H1 (cell line): ENCODE data around the gene RBM14. TPM values are rescaled to one million over a fixed set of nuclear protein-coding genes. Genes with fewer than 3 reads are reported as not detected.
A peak's percentile ranks its signal among the peaks of the same experiment; 100 is the strongest.

Source experiments
- CTCF ChIA-PET: fragments of 300-600 bp; sonication (Branson Sonifier 250); formaldehyde crosslinking; loops from one replicate; lab custom pipeline; 2021; ENCODE audit not compliant: partially characterized antibody; lab: Charles Lee
- POLR2A ChIA-PET: fragments of 300-600 bp; sonication (Branson Sonifier 250); formaldehyde crosslinking; loops from one replicate; lab custom pipeline; 2021; ENCODE audit warnings: inconsistent platforms; ENCODE audit not compliant: partially characterized antibody; lab: Charles Lee
- DNase-seq, 2 experiments: peaks; one replicate each; pipeline versions ENCODE4 v3.0.0 to v3.0.0-alpha.2; 2010 to 2022; ENCODE audit warnings: low spot score in 2 of 2, low read depth in 1 of 2, mixed read lengths in 1 of 2
- FAIRE-seq: peaks from 2 replicates; lab custom pipeline; 2011; peaks lifted over from hg19 to GRCh38; lab: Jason Lieb, UNC
- H2AFZ ChIP-seq: 2 replicates; pipeline ENCODE4 v1.8.1; 2012; ENCODE audit warnings: low read length, inconsistent platforms
- H2AK5ac ChIP-seq: 2 replicates; pipeline ENCODE4 v1.6.1; 2013; ENCODE audit warnings: low read depth, low read length
- H2BK120ac ChIP-seq: replicated peaks from 2 replicates; pipeline ENCODE3; 2013; ENCODE audit warnings: low read depth, low read length, inconsistent platforms
- H2BK12ac ChIP-seq: 2 replicates; pipeline ENCODE4 v1.6.1; 2013; ENCODE audit warnings: low read depth, low read length
- H2BK15ac ChIP-seq: 2 replicates; pipeline ENCODE4 v1.6.1; 2013; ENCODE audit warnings: low read length
- H2BK20ac ChIP-seq: 2 replicates; pipeline ENCODE4 v1.6.1; 2013; ENCODE audit warnings: low read length
- H2BK5ac ChIP-seq: 2 replicates; pipeline ENCODE4 v1.6.1; 2013; ENCODE audit warnings: low read depth, low read length
- H3K14ac ChIP-seq: 2 replicates; pipeline ENCODE4 v1.6.1; 2013; ENCODE audit warnings: inconsistent platforms; ENCODE audit not compliant: insufficient read length
- H3K18ac ChIP-seq: 2 replicates; pipeline ENCODE4 v1.6.1; 2013; ENCODE audit warnings: low read length; ENCODE audit errors: extremely low read depth
- H3K23ac ChIP-seq: 2 replicates; pipeline ENCODE4 v1.6.1; 2013; ENCODE audit warnings: inconsistent platforms; ENCODE audit not compliant: insufficient read length
- H3K23me2 ChIP-seq: 2 replicates; pipeline ENCODE4 v1.6.1; 2013; ENCODE audit warnings: low read depth, low read length
- H3K27ac ChIP-seq: 2 replicates; pipeline ENCODE4 v1.6.1; 2011; ENCODE audit warnings: low read depth, low read length, inconsistent platforms
- H3K27me3 ChIP-seq, 4 experiments: replicated peaks in 1 of 4; 1 replicate in 1 of 4; 2 replicates in 3 of 4; pipeline versions ENCODE4 v1.6.1 to v1.8.1; 2011 to 2013; ENCODE audit warnings: low read length in 3 of 4, mild to moderate bottlenecking in 3 of 4, inconsistent platforms in 2 of 4, mixed read lengths in 2 of 4, moderate library complexity in 1 of 4; ENCODE audit not compliant: control insufficient read depth in 3 of 4, insufficient read depth in 3 of 4; ENCODE audit errors: extremely low read depth in 1 of 4
- H3K36me3 ChIP-seq, 4 experiments: 2 replicates each; pipeline versions ENCODE4 v1.6.1 to v1.8.1; 2011 to 2013; ENCODE audit warnings: mild to moderate bottlenecking in 4 of 4, low read length in 3 of 4, moderate library complexity in 2 of 4, control low read depth in 1 of 4, inconsistent platforms in 1 of 4; ENCODE audit not compliant: insufficient read depth in 4 of 4, control insufficient read depth in 2 of 4
- H3K4ac ChIP-seq: replicated peaks from 2 replicates; pipeline ENCODE3; 2013; ENCODE audit warnings: low read length, low read depth, mixed read lengths, inconsistent platforms; ENCODE audit not compliant: insufficient read length
- H3K4me1 ChIP-seq, 4 experiments: replicated peaks in 1 of 4; 1 replicate in 1 of 4; 2 replicates in 3 of 4; pipeline versions ENCODE4 v1.6.1 to v1.8.1; 2011 to 2013; ENCODE audit warnings: low read length in 3 of 4, inconsistent platforms in 2 of 4, mixed read lengths in 1 of 4; ENCODE audit not compliant: insufficient read depth in 4 of 4, control insufficient read depth in 3 of 4
- H3K4me2 ChIP-seq, 2 experiments: 2 replicates each; pipeline versions ENCODE4 v1.6.1 to v1.8.1; 2011 to 2013; ENCODE audit warnings: low read depth in 2 of 2, low read length in 2 of 2, control low read depth in 1 of 2, inconsistent platforms in 1 of 2, mild to moderate bottlenecking in 1 of 2; ENCODE audit not compliant: insufficient read depth in 1 of 2
- H3K4me3 ChIP-seq, 4 experiments: fragments of 200-600, 300-600 bp in 1 of 4; sonication (generic), shearing (Covaris generic), sonication (Bioruptor Twin) in 1 of 4; 2 replicates each; pipeline versions ENCODE4 v1.5.1 to v1.8.1; 2011 to 2016; ENCODE audit warnings: low read length in 4 of 4, low read depth in 3 of 4, control low read depth in 2 of 4, inconsistent platforms in 2 of 4, mild to moderate bottlenecking in 2 of 4, mixed read lengths in 1 of 4, moderate library complexity in 1 of 4; ENCODE audit not compliant: insufficient read depth in 2 of 4; ENCODE audit errors: extremely low read depth in 1 of 4
- H3K56ac ChIP-seq: replicated peaks from 2 replicates; pipeline ENCODE3; 2013; ENCODE audit warnings: low read depth, mild to moderate bottlenecking, mixed read lengths, low read length, inconsistent platforms; ENCODE audit not compliant: insufficient read length
- H3K79me1 ChIP-seq: 2 replicates; pipeline ENCODE4 v1.6.1; 2013; ENCODE audit warnings: low read depth, low read length, control low read depth
- H3K79me2 ChIP-seq, 2 experiments: 2 replicates each; pipeline versions ENCODE4 v1.6.1 to v1.8.1; 2012 to 2013; ENCODE audit warnings: low read length in 2 of 2, mild to moderate bottlenecking in 2 of 2, inconsistent platforms in 1 of 2; ENCODE audit not compliant: insufficient read depth in 2 of 2, control insufficient read depth in 1 of 2
- H3K9ac ChIP-seq, 4 experiments: replicated peaks in 1 of 4; 1 replicate in 1 of 4; 2 replicates in 3 of 4; pipeline versions ENCODE4 v1.6.1 to v1.8.1; 2011 to 2013; ENCODE audit warnings: low read depth in 3 of 4, low read length in 3 of 4, control low read depth in 2 of 4, mild to moderate bottlenecking in 2 of 4, moderate library complexity in 2 of 4, inconsistent platforms in 1 of 4; ENCODE audit errors: extremely low read depth in 1 of 4
- H3K9me3 ChIP-seq, 2 experiments: 2 replicates each; pipeline versions ENCODE4 v1.6.1 to v1.8.1; 2012 to 2013; ENCODE audit warnings: mild to moderate bottlenecking in 2 of 2, moderate library complexity in 2 of 2, control low read depth in 1 of 2, inconsistent platforms in 1 of 2, low read depth in 1 of 2, low read length in 1 of 2, mixed read lengths in 1 of 2; ENCODE audit not compliant: insufficient read depth in 2 of 2
- H4K20me1 ChIP-seq, 2 experiments: replicated peaks in 1 of 2; 2 replicates each; pipeline versions ENCODE3 to v1.8.1; 2011 to 2013; ENCODE audit warnings: inconsistent platforms in 2 of 2, low read length in 2 of 2, mild to moderate bottlenecking in 1 of 2; ENCODE audit not compliant: insufficient read depth in 2 of 2, control insufficient read depth in 1 of 2
- H4K5ac ChIP-seq: 2 replicates; pipeline ENCODE4 v1.6.1; 2013; ENCODE audit warnings: low read length, low read depth, mixed read lengths, inconsistent platforms; ENCODE audit not compliant: insufficient read length
- H4K8ac ChIP-seq: 2 replicates; pipeline ENCODE4 v1.8.0; 2013; ENCODE audit warnings: mild to moderate bottlenecking, moderate library complexity, low read length, inconsistent platforms; ENCODE audit not compliant: insufficient read depth; ENCODE audit errors: extremely low read depth
- H4K91ac ChIP-seq: replicated peaks from 2 replicates; pipeline ENCODE3; 2013; ENCODE audit warnings: low read length, mixed read lengths, inconsistent platforms; ENCODE audit not compliant: insufficient read length
- BRCA1 ChIP-seq: IDR thresholded peaks from 2 replicates; pipeline ENCODE4 v1.6.1; 2012; ENCODE audit warnings: low read depth, low read length, improper control_type of control experiment
- CEBPB ChIP-seq: IDR thresholded peaks from 2 replicates; pipeline ENCODE4 v1.6.1; 2012; ENCODE audit warnings: low read depth, low read length
- CHD1 ChIP-seq: IDR thresholded peaks from 2 replicates; pipeline ENCODE4 v1.6.1; 2012; ENCODE audit warnings: low read depth, low read length, improper control_type of control experiment
- CREB1 ChIP-seq: IDR thresholded peaks from 2 replicates; pipeline ENCODE4 v1.6.1; 2012; ENCODE audit warnings: inconsistent platforms
- FOSL1 ChIP-seq: IDR thresholded peaks from 2 replicates; pipeline ENCODE4 v1.6.1; 2011; ENCODE audit warnings: mild to moderate bottlenecking, low read depth, low read length, moderate library complexity; ENCODE audit not compliant: insufficient read depth
- NANOG ChIP-seq: IDR thresholded peaks from 2 replicates; pipeline ENCODE4 v1.6.1; 2011; ENCODE audit warnings: low read length, low read depth, mild to moderate bottlenecking, inconsistent platforms; ENCODE audit not compliant: insufficient read depth, poor library complexity, severe bottlenecking
- NRF1 ChIP-seq: IDR thresholded peaks from 2 replicates; pipeline ENCODE4 v1.6.1; 2011; ENCODE audit warnings: mild to moderate bottlenecking, low read depth, low read length, improper control_type of control experiment
- RAD21 ChIP-seq, 2 experiments: IDR thresholded peaks in 1 of 2; conservative IDR thresholded peaks in 1 of 2; 2 replicates each; pipeline ENCODE4 v1.6.1; 2011; ENCODE audit warnings: low read depth in 2 of 2, low read length in 2 of 2, improper control_type of control experiment in 1 of 2, inconsistent platforms in 1 of 2, mild to moderate bottlenecking in 1 of 2, moderate library complexity in 1 of 2
- SUZ12 ChIP-seq: fragments of 200-600 bp; sonication (generic); IDR thresholded peaks from 2 replicates; pipeline ENCODE4 v1.6.1; 2012; ENCODE audit warnings: mild to moderate bottlenecking, inconsistent platforms, low read length, moderate library complexity, mixed read lengths
- WGBS, 2 experiments: shearing (Covaris generic) in 1 of 2; methylation state at CpG; one replicate each; pipeline versions ENCODE4 v1.1.6 to v1.1.7; 2013 to 2015; ENCODE audit warnings: low lambda C conversion rate in 2 of 2, mixed read lengths in 2 of 2, inconsistent platforms in 1 of 2, low coverage in 1 of 2, missing lambda C conversion rate in 1 of 2; ENCODE audit not compliant: insufficient replicate concordance in 2 of 2, insufficient coverage in 1 of 2, insufficient read length in 1 of 2; ENCODE audit errors: extremely low coverage in 1 of 2, missing lambda C conversion rate in 1 of 2; 5-methylcytosine and 5-hydroxymethylcytosine counted together
- polyA plus RNA-seq, 7 experiments: library from polyadenylated mRNA; depleted of rRNA in 3 of 7; stranded (reverse) in 5 of 7; unstranded in 2 of 7; fragments of >200 nt in 5 of 7; fragments of 200-250 nt in 2 of 7; gene quantifications; 1 replicate in 5 of 7; 2 replicates in 1 of 7; 4 replicates in 1 of 7; pipeline versions ENCODE4 v1.2.1 to v1.2.3, GENCODE V29; 2011 to 2013; ENCODE audit warnings: missing spikeins in 2 of 7, mixed read lengths in 2 of 7
- total RNA-seq: library from RNA; stranded (reverse); fragmentation: NEBNext Ultra II Directional; extraction: Animal tissue kit (Norgen Biotek cat#: 25700); gene quantifications from 2 replicates; pipeline ENCODE4 v1.2.1, GENCODE V29; 2021

The RBM14 gene
- total and polyA plus RNA-seq, 2 of the 8 experiments (the other 6 are each of a cell fraction or from before 2014, with no cell fraction given) = 67.2 to 142 TPM

DNA sequence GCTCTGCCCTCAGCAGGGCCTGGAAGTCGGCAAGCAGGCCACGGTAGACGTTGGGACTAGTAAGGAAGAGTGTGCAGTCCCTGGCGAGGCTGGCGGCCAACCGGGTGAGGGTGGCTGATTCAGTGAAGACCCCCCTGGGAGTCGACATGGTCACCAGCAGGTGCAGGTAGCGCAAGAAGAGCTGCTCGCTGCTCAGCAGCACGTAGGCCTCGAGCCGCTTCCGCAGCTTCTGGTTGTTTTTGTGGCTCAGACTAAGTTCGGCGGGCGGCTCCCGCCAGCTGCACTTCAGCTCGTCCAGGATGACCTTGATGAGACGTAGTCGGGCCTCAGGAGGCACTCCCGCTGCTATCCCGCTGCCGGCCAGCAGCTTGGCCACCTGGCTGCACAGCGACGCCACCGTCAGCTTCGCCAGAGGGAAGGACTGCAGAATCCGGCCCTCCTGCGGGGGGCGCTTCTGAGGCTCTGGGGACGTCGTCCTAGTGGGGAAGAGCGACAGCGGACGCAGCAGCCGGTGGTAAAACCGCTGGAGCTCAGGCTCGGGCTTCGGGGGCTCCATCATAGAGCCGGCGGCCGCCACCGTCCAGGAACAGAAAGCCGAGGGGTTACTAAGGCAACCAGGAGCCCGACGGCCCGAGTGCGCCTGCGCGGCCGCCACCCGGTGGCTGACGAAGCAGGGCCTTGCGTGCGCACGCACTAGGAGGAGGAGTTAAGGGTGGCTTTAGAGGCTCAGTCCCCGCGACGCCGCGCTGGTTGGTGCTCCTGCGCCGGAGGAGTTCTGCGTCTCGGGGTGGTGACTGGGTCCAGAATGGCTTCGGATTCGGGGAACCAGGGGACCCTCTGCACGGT, 23.8 kb upstream of the RBM14 start, which contains the start of the genes CCDC87 and CCS:
Gene CCDC87, minus strand, starts transcription at position 607 of the 846 bp plus-strand sequence. Its CDS starts 48 bp downstream, at position 559.
Gene CCS, plus strand, starts transcription at position 729 of the 846 bp plus-strand sequence. Its CDS starts 77 bp downstream, at position 806.
- H2AFZ ChIP-seq = peak within 1 kb of the TSS; percentile 46; the same call in 1 of the 2 replicates
- H3K9ac ChIP-seq = peak within 1 kb of the TSS in 3 of 4 experiments; percentile 52 to 70 (median 67); a peak in 5 of 7 replicates
- 21% methylated on average over 66 of the region's 68 CpGs; no CpG with 5 or more reads in 1 of the 2 experiments for WGBS, 2 experiments
- H2BK5ac ChIP-seq = peak within 1 kb of the TSS; percentile 47
- H4K5ac ChIP-seq = peak within 1 kb of the TSS; percentile 61
- H2BK15ac ChIP-seq = no peak within 1 kb of the TSS
- ChIA-PET POLR2A (interaction anchor here (0.7 to 65.3 kb wide), 13 partner anchors 9 to 86 kb away, joined by 3 to 2165 read pairs (median 4); partner anchors contain the start of genes ACTN3, CTSF, RBM14 and RBM4), CTCF (interaction anchor here (0.9 to 3.5 kb wide), 20 partner anchors 9 to 101 kb away, joined by 3 to 43 read pairs (median 6); partner anchors contain the start of genes ACTN3, CTSF, RBM4 and RBM4B)
- no peak within 1 kb of the TSS for H2BK120ac ChIP-seq
- peak within 1 kb of the TSS; percentile 95; the same call in 1 of the 2 replicates for H2AK5ac ChIP-seq
- peak within 1 kb of the TSS; percentile 49 to 73 (median 64) for H3K4me3 ChIP-seq
- peaks cover 5% of the 10 kb centered on the region for H3K79me1 ChIP-seq
- H3K9me3 ChIP-seq = peaks cover 9 to 17% of the 10 kb centered on the region in 2 experiments
- peak within 1 kb of the TSS; percentile 50 for H4K91ac ChIP-seq
- no peak within 1 kb of the TSS for H3K14ac ChIP-seq
- no peak for FAIRE-seq
- H3K27ac ChIP-seq = peak within 1 kb of the TSS; percentile 57
- peak within 1 kb of the TSS; percentile 12 for H3K56ac ChIP-seq
- peak within 1 kb of the TSS; percentile 60 to 92 for H3K4me2 ChIP-seq
- no peak within 1 kb of the TSS for H3K23ac ChIP-seq
- peak within 1 kb of the TSS; percentile 94 for H3K4ac ChIP-seq
- peak within 1 kb of the TSS; percentile 94 for H4K8ac ChIP-seq
- no peaks in the 10 kb centered on the region for H4K20me1 ChIP-seq
- H3K4me1 ChIP-seq = peaks cover 0 to 11% (median 7%) of the 10 kb centered on the region in 4 experiments; a peak in 6 of 7 replicates
- peaks cover 9% of the 10 kb centered on the region for H3K23me2 ChIP-seq
- peak within 1 kb of the TSS; percentile 79 for H2BK12ac ChIP-seq
- peak within 1 kb of the TSS; percentile 56; the same call in 1 of the 2 replicates for H3K18ac ChIP-seq
- peak within 1 kb of the TSS; percentile 40; the same call in 1 of the 2 replicates for H2BK20ac ChIP-seq
- no peaks in the 10 kb centered on the region; a peak in 1 of 8 replicates for H3K36me3 ChIP-seq
- DNase-seq = peak; percentile 85 to 98
- peaks cover 0 to 10% (median 4%) of the 10 kb centered on the region in 4 experiments; a peak in 3 of 7 replicates for H3K27me3 ChIP-seq
- peaks cover 0 to 5% of the 10 kb centered on the region in 2 experiments; a peak in 2 of 4 replicates for H3K79me2 ChIP-seq
- 0 out of 2 replicates have a peak, but pooled peaks have one; percentile 1 for TF ChIP-seq CEBPB
- TF ChIP-seq CREB1 = peak; percentile 54
- peak; percentile 84 for TF ChIP-seq NRF1
- TF ChIP-seq NANOG = no peak
- no peak for TF ChIP-seq FOSL1
- TF ChIP-seq RAD21 (IDR thresholded peaks at IDR 0.05 in 1 of 2, conservative IDR thresholded peaks at IDR 0.05 in 1 of 2; ENCODE audit: low read depth in 2 of 2, low read length in 2 of 2) = peak; percentile 45 to 68; a peak in 3 of 4 replicates
- no peak for TF ChIP-seq CHD1
- TF ChIP-seq SUZ12 = no peak
- TF ChIP-seq BRCA1 = no peak
